RKO (cell line): Measurements from ENCODE around the gene STK32B.
A peak's percentile ranks its signal among the peaks of the same experiment; 100 is the strongest.
"Not testable (repeated sequence)": the region's sequence is repeated elsewhere in the genome, so short reads cannot be mapped to it uniquely, and the experiment has no call there.

ENCODE experiments used
- DNase-seq: peaks from one replicate; pipeline ENCODE4 v3.0.0-alpha.2; 2016; ENCODE audit warnings: low spot score

The STK32B gene

GRCh38 chr4:5395781-5396180 lies 344.5 kb downstream of the STK32B start:
- DNase-seq = no peak

GRCh38 chr4:5398056-5398455 lies 346.8 kb downstream of the STK32B start:
- no peak for DNase-seq

GRCh38 chr4:5399124-5399523 lies 347.8 kb downstream of the STK32B start:
- DNase-seq = no peak

DNA sequence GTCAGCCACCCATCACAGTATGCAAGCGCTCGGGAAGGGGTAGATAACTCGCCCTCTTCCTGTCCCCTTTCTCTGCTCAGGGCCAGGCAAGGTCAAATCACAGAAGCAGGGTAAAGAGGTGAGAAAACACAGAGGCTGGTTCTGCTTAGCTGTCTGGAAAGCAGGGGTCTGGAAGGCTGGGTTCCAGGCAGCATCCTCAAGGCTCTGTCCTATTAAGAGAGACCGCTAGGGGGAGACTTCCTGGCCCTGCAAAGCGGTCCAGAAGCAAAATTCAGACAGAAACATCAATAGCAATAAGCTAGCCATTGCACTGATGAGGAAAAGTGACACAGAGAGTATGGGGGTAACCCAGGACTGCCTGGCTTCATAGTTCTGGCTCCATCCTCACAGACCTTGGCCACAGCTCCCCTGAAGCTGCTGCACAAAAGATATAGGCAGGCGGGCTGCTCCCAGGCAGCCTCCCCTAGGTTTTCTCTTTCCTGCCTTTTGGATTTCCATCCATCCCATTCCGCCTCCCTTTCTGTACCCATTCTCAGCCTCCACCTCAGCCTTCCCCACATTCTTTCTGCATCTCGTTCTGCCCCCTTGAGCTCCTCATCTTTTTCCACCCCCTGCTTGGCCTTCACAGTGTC lies 348.6 kb downstream of the STK32B start:
- DNase-seq = peak; percentile 44

GRCh38 chr4:5403746-5404497 lies 352.6 kb downstream of the STK32B start:
- DNase-seq = no peak

- peak; percentile 35 for DNase-seq
Measured at GRCh38 chr4:5409237-5409636, 358.0 kb downstream of the STK32B start.

- DNase-seq = no peak
Measured at GRCh38 chr4:5409972-5410618, 358.8 kb downstream of the STK32B start.

DNA sequence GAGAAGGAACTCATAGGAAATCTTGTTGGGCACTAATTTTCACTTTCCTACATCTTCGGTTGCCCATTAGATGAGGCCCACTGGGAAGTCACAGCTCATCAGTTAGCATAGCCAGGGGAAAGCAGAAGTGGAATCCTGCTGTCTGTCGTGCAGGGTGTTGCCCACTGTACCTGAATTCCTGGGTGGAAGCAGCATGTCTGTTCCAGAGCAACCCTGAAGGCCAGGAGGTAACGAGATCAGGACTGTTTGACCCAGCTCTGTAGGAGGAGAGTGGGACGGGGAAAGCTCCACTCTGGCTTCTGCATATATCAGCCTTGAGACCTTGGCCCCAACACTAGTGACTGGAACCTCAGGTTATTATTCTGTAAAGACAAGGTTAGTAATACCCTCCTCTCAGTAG lies 361.0 kb downstream of the STK32B start:
- DNase-seq = no peak

DNA sequence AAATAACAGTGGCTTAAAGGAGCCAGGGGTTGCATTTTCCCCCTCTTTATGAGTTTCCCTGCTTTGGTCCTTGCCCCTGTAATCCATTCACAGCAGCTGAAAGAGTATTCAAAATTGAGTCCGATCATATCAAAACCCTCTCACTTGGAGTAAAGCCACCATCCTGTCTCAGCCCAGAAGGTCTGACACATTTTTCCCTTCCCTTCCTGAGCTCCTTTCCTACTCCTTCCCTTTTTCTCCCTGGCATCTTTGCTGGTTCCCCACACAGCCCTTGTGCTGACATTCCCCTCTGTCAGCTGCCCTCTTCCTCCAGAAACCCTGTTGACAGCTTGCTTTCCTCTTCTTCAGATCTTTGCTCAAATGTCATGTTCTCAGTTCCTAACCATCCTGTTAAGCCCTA lies 361.5 kb downstream of the STK32B start:
- DNase-seq = no peak

GRCh38 chr4:5416637-5417036 lies 365.4 kb downstream of the STK32B start:
- no peak for DNase-seq

GRCh38 chr4:5420266-5420665 lies 369.0 kb downstream of the STK32B start:
- no peak for DNase-seq

- no peak for DNase-seq
Measured at GRCh38 chr4:5421416-5421815, 370.1 kb downstream of the STK32B start.

- DNase-seq = no peak
Measured at GRCh38 chr4:5422195-5422594, 370.9 kb downstream of the STK32B start.

DNA sequence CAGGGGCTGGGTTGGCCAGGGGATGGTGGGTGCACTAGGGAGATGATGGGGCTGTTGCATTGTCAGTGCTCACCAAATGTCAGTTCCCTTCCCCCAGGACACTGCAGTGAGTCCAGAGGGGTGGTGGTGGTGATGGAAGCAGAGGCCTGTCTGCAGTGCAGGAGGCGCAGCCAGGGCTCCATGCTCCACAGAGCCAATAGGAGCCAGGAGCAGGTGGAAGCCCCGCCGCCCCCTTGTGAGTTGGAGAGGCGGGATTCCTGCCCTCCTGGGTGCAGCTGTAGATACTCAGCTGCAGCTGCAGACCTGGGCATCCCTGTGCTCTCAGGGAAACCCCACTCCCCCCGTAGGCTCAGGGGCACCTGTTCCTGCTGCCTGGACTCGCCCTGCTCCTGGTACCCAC lies 372.4 kb downstream of the STK32B start:
- no peak for DNase-seq

GRCh38 chr4:5424211-5424610 lies 372.9 kb downstream of the STK32B start:
- no peak for DNase-seq

- DNase-seq = no peak
Measured at GRCh38 chr4:5424901-5425300, 373.6 kb downstream of the STK32B start.

- no peak for DNase-seq
Measured at GRCh38 chr4:5429747-5430146, 378.5 kb downstream of the STK32B start.

DNA sequence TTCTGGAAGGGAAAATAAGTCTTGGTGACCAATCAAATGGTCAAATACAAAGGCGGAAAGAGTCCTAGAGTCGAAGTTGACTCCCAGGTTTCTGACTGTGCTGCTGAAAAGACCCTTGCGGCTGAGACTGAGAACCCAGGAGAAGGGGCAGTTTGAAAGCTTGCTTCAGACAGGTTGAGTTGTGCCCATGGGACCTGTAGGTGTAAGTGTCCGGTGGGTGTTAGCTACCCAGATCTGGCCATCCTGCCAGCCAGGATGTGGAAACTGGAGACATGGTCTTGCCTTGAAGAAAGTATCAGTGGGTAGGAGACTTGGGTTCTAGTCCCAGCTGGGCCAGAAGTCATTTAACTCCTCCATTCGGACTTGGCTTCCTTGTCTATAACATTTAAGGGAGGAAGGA lies 381.9 kb downstream of the STK32B start:
- no peak for DNase-seq

DNA sequence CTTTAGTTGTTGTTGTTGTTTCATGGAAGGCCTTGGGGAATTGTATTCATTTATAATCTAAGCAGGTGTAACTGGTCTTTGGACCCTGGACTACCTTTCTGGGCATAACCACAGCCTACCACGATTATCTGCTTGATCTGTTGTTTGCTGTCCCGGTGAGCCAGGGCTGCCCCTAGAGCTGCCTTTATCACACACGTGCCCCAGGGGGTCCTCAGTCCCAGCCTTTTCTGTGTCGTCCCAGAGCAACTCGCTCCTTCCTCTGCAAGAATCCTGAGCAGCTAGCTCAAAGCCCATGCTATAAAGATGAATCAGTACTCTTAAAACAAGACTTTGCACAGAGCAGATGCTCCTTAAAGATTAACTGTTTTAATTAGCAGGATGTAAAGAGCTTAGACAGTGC lies 383.9 kb downstream of the STK32B start:
- DNase-seq = no peak

GRCh38 chr4:5435823-5436222 lies 384.5 kb downstream of the STK32B start:
- no peak for DNase-seq

DNA sequence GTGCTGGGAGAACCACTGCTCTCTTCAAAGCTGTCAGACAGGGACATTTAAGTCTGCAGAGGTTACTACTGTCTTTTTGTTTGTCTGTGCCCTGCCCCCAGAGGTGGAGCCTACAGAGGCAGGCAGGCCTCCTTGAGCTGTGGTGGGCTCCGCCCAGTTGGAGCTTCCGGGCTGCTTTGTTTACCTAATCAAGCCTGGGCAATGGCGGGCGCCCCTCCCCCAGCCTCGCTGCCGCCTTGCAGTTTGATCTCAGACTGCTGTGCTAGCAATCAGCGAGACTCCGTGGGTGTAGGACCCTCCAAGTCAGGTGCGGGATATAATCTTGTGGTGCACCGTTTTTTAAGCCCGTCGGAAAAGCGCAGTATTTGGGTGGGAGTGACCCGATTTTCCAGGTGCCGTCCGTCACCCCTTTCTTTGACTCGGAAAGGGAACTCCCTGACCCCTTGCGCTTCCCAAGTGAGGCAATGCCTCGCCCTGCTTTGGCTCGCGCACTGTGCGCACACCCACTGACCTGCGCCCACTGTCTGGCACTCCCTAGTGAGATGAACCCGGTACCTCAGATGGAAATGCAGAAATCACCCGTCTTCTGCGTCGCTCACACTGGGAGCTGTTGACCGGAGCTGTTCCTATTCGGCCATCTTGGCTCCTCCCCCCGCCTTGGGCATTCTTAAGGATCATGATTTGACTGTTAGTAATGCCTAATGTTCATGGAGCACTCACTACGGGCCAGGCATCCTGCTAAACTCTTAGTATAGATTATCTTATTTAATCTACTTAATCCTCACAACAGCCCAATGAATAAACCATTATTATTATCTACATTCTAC lies 392.9 kb downstream of the STK32B start:
- DNase-seq = not testable (repeated sequence)

DNA sequence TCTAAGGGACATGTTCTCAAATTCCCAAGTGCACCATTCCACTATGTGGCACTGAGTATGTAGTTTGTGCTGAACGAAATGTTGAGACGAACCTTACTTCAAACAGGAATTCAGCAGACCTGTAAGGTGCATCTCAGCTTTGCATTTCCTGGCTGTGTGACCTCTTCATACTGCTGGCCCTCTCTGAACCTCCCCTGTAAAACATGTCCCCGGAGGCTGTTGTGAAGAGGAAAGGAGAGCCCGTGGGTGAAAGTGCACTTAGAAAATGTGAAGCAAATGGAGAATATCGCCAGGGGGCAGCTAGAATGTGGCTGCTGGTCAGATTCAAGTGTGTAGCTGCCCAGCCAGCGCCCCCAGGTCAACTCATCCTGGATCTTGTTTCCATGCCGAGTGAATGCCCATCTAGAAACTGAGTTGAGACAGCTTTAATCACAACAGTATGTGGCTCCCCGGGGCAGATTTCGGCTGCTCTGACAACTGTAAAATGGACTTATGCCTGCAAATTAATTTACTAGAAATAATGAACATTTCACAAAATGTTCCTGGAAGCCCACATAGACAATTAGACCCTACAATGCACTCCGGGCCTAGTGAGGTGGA lies 393.7 kb downstream of the STK32B start:
- DNase-seq = no peak
